GM21423 (cell line): ENCODE data around the gene PARP4.
"Not testable (repeated sequence)": the region's sequence is repeated elsewhere in the genome, so short reads cannot be mapped to it uniquely, and the experiment has no call there.

Experiments used
- ATAC-seq: cut with Tn5 transposase; IDR thresholded peaks from one replicate; pipeline ENCODE4 v1.9.1; 2021; ENCODE audit warnings: mild to moderate bottlenecking, moderate library complexity; ENCODE audit not compliant: unreplicated experiment

Gene PARP4

DNA sequence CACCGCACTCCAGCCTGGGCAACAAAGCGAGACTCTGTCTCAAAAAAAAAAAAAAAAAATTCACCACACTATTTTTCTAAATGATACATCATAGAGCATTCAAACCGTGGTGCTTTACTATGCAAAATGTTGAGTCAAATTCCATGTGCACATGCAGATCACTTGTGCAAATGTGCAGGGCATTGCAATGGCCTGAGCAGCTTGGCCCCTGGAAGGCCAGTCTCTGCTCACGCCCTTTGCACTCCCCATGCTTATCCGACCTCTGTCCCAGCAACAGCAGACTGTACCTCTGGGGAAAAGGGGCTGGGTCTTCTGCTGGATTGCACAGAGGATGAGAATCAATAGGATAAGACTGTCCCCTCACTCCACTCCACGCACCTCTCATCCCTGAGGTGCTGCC is 58.5 kb downstream of the PARP4 start:
- no peak for ATAC-seq

DNA sequence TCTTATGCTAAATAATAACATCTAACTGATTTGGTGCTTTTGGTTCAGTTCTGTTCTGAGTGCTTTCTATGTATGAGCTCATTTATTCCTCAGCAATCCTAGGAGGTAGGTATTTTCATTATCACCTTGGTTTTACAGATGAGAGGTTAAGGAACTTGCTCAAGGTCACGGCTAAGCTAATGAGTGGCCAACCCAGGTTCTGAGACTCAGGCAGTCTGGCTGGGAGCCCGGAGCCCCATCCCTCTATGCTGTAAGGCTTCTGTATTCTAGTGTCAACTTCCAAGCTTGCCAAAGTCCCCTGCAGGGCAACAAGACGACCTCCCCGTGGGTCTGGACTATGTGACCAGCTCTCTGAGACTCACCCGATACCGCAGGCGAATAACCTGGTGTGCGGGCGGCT is 60.5 kb downstream of the PARP4 start:
- no peak for ATAC-seq

- no peak for ATAC-seq
Observed at GRCh38 chr13:24450530-24450929, 62.0 kb downstream of the PARP4 start.

- ATAC-seq = not testable (repeated sequence)
Observed at GRCh38 chr13:24444851-24445250, 67.7 kb downstream of the PARP4 start.

GRCh38 chr13:24443366-24443765 is 69.2 kb downstream of the PARP4 start:
- no peak for ATAC-seq

DNA sequence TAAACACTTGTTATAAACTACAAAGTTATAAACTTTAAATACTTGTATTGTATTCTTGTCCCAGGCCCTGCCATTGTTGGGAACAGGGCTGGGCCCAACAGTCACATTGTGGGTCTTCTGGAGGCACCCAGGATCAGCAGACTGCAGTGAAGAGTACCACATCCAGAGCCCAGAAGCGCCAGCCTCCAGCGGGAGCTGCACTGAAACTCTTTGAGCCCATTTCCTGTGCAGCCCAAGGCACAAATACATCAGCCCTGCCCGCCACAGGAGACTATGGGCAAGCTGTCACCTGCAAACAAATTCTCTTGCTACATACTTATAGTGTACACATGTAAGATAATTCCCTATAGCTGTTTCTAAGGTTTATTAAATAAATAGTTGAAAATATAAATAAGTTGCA is 86.5 kb downstream of the PARP4 start:
- ATAC-seq = not testable (repeated sequence)

DNA sequence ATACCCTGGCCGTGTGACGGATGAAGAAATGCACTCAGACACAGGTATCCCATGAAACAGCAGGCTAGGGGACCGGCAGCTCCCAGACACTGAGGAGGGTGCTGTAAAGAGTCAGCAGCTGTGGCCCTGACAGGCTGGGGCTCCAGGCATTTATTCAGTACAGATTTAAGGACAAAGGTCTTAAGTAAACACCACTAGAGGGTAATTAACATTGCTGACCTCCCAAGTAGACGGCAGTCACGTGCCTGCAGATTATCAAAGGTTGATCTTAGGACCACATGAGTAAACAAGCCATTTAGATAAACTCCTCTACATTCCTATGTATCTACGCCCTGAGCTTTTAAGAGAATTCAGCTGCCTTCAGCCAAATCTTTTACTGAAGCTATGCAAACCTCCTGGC is 92.9 kb downstream of the PARP4 start:
- ATAC-seq = not testable (repeated sequence)

GRCh38 chr13:24407844-24408243 is 104.7 kb downstream of the PARP4 start:
- no peak for ATAC-seq

GRCh38 chr13:24406524-24406923 is 106.1 kb downstream of the PARP4 start:
- no peak for ATAC-seq

DNA sequence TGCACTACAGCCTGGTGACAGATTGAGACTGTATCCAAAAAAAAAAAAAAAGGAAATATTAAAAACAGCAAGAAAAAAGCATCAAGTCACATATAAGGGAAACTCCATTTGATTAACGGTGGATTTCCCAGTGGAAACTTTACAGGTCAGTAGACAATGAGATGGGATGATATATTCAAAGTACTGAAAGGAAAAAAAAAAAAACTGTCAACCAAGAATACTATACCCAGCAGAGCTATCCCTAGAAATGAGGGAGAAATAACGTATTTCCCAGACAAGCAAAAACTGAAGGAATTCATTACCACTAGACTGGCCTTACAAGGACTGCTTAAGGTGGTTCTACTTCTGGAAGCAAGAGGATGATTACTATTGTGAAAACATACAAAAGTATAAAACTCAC is 115.8 kb downstream of the PARP4 start:
- no peak for ATAC-seq

DNA sequence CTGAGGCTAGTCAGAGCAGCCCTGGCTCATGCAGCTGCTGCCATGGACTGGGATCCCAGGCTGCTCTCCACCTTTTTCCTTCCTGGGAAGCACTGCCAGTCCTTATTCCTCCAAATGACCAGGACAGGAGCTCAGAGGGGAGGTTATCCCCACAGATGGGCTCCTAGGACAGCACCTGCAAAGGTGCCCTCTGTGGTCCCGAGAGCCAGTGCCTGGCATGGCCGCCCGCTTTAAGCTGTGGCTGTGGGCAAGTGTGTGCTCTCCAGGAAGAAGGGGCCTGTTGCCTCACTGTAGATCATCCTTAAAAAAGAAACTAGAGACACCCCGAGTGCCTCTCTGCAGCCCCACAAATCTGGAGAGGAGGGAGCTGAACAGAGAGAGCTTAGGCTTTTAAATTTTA is 119.6 kb downstream of the PARP4 start:
- no peak for ATAC-seq

- not testable (repeated sequence) for ATAC-seq
Observed at GRCh38 chr13:24391771-24392683, 120.6 kb downstream of the PARP4 start.

- not testable (repeated sequence) for ATAC-seq
Observed at GRCh38 chr13:24390795-24391194, 121.8 kb downstream of the PARP4 start.

- no peak for ATAC-seq
Observed at GRCh38 chr13:24389506-24389905, 123.1 kb downstream of the PARP4 start.

DNA sequence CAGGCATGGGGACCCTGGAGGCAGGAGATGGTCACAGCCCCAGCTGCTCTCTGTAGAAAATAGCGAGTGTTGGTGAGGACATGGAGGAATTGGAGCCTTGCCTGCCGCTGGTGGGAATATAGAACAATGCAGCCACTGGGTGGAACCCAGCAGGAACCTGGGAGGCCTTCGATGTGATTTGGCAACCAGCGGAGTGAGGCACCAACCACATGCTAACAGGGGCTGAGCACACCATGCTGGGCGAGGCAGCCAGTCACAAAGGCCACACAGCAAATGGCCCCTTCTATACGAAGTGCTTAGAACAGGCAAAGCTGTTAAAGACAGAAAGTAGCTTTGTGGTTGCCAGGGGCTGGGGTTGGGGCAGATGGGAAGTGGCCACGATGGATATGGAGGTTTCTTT is 123.8 kb downstream of the PARP4 start:
- ATAC-seq = not testable (repeated sequence)

GRCh38 chr13:24386816-24387708 is 125.5 kb downstream of the PARP4 start:
- no peak for ATAC-seq

GRCh38 chr13:24385902-24386301 is 126.7 kb downstream of the PARP4 start:
- no peak for ATAC-seq

- ATAC-seq = not testable (repeated sequence)
Observed at GRCh38 chr13:24384946-24385345, 127.6 kb downstream of the PARP4 start.

DNA sequence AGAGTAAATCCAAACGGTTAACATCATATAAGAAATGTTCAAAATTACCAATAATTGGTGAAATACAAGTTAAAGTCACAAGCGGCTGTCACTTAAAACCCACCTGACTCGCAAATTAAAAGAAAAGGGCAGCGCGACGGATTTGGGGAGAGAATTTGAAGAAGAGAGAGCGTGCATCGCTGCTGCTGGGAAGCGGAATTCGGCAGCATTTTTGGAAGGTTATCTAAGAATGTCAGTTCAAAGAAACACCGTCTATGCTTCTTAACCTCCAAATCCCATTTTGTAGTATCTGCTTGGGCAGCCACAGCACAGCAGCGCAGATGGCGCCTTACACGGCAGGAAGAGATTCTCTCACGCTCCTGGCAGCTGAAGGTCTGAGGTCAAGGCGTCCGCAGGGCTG is 128.5 kb downstream of the PARP4 start:
- ATAC-seq = not testable (repeated sequence)

DNA sequence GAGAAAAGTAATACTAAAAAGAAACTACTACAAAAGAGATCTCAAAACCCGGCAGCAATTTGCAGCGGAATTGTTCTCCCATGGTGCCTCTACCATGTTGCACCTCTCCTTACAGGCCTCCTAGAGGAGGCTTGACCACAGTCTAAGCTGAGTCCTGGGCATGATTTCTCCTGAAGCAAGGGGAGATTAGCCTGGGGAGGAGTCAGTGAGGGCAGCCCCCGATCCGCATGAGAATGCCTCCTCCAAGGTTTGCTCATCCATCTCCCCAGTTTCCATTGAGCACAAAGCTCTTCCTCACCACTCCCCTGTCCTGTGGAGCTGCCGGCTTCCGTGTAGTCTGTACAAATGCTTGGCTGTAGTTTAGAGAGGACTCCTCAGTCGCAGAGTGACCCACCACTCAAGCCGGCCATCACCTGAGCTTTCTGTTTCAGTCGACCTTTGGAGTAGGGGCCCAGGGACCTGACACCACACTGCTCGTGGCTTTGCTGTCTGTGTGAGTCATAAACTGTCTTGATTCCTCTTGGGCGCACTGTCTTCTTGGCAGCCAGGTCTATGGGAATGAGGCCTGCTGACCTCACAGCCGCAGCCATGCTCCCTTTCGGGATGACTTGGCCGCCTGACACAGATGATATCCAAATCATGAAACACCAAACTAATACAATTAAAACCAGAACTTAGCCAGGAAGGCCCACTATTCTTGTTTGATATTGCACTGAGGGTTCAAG is 130.9 kb downstream of the PARP4 start:
- ATAC-seq = no peak

DNA sequence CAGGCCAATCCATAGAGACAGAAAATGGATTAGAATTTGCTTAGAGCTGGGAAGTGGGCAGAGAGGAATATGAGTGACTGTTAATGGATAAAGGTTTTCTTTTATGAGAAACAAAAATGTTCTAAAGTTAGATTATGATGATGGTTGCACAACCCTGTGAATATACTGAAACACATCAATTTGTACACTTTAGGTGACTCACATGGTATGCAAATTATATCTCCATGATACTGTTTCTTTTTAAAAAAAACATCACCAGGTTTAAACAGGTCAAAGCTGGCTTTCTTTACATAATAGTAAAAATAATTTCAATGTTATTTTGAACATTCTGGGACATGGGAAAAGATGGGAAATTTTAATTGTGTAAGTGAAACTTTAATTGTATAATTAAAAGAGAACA is 131.7 kb downstream of the PARP4 start:
- ATAC-seq = not testable (repeated sequence)
